Measurements from ENCODE around the gene SLC23A2.

Gene SLC23A2

GRCh38 chr20:4966826-4967751, 34.2 kb downstream of the SLC23A2 start:
- DNase-seq (ENCODE audit: low read depth) = no peak

DNA sequence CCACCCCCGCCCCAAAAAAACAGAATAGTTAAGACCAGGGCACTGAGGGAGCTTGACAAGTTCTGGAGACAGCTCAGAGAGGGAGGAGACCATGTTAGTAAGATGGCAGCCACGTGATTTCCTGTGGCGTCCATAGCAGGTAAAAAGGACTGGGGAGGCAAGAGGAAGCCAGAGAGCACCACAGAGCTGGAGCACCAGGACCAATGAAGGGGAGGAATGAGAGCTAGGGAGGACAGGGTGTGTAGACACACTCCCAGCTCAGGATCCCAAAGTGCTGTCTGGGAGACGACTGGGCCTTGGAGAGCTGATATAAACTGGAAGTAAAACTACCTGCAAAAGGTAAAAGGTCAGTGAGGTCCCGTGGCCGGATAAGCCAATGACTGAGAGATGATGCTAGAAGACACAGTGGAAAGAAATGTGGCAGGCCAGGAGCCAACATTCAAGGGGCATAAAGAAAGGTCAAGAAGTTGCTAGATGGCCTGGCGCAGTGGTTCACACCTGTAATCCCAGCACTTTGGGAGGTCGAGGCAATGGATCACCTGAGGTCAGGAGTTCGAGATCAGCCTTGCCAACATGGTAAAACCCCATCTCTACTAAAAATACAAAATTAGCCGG, 39.0 kb downstream of the SLC23A2 start:
- no peak for DNase-seq (ENCODE audit: low read depth)

DNA sequence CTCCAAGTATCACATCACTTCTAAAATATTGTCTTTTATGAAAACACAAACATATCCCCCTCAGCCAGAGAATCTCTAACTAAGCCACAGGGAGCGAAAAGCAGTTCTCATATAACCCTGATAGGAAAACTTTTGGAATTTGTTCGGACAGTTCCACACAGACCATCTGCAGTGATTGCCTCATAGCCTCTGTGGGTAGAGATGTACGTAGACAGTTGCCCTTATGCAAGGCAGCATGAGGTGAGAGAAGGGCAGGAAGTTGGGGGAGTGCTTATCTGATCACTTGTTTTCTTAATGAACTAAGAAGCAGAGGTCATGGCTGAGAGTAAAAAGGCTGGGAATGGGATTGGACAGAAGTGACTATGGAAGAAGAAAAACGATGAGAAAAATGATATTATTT, 39.6 kb downstream of the SLC23A2 start:
- no peak for DNase-seq (ENCODE audit: low read depth)

GRCh38 chr20:4959592-4959991, 41.7 kb downstream of the SLC23A2 start:
- peak; percentile 18 for DNase-seq (ENCODE audit: low read depth)

DNA sequence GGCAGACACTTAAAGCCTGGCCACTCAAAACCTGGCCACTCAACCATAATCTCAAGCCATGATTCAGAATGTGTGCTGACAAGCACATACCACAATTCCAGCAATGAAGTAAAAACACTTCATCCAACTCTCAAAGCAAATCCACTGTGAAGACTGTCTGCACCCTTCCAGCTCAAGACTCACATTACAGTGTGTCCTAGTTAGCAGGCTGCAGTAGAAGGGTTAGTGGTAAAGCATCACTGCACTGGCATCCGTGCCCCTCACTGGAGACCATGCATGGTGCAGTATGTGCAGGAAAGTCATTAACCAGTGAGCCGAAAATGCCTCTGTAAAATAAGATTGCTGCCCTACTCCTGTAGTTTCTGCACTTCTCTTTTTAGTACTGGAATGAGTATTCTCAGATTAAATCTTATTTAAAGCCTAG, 43.4 kb downstream of the SLC23A2 start:
- DNase-seq (ENCODE audit: low read depth) = no peak

GRCh38 chr20:4957187-4957586, 44.1 kb downstream of the SLC23A2 start:
- DNase-seq (ENCODE audit: low read depth) = no peak

DNA sequence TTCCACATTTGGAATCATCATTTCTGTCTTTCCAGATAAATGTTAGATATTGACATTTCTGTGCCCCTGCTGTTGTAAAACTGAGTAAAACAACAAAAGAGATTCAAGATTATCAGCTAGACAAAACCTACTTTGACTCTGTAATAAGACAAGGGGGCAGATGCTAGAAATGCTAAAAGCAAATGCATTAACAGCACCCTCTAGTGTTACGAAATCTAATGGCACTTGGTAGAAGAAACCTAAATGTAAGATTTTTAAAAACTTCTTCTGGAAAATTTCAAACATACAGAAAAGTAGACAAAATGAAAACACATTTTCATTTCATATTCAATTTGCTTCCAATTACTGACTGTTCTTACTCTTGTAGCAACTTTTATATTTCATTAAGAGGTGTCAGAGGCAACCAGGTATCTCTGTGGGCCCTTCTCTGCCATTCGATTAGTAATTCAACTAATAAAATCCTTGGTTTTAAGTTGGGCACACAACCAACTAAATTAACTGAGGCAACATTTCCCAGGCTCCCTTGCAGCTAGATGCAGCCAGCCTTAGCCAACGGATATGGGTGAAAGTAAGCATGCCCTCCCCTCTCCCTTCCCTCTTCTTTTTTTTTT, 45.0 kb downstream of the SLC23A2 start:
- peak; percentile 69 for DNase-seq (ENCODE audit: low read depth)

DNA sequence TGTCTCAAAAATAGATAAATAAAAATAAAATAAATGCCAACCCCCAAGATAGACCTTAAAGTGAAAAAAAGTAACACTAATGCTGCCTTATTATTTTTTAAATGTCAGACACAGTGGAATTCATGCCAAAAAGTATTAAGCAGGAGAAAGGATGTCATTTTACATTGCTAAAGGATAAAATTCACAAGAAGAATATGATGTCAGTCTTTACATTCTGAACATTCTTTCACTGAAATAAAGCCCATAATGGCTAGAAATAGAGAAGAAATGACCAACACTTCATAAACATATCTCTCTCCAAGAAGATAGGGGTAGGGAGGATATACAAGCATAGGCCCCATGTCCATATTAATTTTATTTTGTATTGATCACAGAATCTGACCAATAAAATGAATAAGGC, 47.4 kb downstream of the SLC23A2 start:
- DNase-seq (ENCODE audit: low read depth) = no peak

DNA sequence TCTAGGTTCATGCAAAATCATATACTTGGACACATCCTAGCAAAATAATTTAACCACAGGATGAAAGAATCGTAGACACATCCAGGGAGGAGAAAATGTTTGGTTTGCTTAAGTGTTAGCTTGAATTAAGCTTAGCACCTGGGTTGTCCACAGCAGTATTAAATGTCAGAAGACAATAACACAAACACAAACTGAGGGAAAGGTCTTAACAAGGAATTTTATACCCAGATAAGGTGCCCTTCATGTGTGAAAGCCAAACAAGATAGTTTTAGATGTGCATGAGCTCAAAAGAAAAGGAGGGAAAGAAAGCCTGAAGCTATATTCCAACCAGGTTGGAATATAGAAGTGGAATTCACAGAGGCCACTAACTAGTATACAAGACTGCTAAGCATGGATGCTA, 49.1 kb downstream of the SLC23A2 start:
- no peak for DNase-seq (ENCODE audit: low read depth)

GRCh38 chr20:4951299-4951698, 50.0 kb downstream of the SLC23A2 start:
- DNase-seq (ENCODE audit: low read depth) = peak; percentile 83

DNA sequence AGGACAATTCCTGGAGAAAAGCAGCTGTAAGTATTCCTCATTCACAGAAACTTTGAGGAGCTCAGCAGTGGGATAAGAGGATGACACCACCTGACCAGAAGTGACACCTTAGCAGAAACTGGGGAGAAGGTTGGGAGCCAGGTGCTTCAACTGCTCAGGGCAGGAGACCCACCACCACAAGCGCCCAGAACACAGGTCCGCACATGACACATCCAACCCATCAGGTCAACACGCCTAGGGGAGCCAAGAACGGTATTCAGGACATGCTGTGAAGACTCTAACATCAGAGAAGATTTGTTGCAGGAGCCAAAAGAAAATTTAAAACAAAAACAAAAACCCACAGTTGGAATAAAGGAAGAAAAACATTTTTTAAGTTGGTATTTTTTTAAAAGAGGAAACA, 50.5 kb downstream of the SLC23A2 start:
- DNase-seq (ENCODE audit: low read depth) = no peak

- DNase-seq (ENCODE audit: low read depth) = no peak
These were observed 50.9 kb downstream of the SLC23A2 start for GRCh38 chr20:4950437-4950836.

DNA sequence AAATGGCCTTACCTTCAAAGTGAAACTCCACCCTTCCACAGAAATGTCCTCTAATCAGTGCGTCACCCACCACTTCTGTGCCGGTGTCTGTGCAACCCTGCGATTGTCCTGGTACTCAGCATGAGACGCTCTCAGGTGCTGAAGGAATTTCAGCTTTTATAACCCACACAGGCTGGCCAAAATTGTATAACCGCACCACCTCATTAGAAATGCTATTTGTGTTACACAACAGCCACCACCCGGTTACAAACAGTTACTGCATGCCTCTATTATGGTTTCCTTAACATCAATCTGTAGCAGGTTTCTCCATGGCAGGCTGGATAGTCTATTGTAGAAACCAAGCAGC, 51.5 kb downstream of the SLC23A2 start:
- peak; percentile 29 for DNase-seq (ENCODE audit: low read depth)

DNA sequence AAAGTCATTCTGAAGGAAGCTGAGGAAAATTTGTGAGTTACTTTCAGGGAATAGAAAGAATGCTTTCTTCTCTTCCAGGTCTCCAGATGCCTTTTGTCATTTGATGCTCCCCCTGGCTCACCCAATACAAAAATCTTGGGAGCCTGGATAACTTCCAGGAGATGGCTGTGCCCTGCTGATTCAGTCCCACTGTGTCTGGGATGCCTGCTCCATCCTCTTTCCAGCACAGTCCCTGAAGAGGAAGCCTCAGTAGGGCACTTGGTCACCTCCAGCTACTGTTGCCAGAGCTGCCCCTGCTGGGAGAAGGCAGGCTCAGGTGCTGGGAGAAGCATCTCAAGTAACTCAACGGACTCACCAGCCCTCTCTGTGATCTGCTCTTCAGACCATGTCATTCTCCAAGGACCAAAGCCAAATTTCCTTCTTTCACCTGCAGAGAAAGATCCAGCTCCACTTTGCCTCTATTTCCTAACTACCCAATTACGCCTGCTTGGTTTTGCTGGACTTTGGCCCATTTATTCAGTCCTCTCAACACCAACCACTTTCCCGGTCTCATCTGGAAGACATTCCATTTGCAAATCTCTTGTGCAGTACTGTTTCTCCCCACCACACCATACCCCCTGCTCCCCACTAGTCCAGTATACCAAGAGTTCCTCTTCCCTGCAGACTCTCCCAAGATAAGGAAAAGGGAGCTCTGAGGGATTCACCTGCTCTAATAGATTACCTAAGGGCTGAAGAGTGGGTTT, 53.3 kb downstream of the SLC23A2 start:
- DNase-seq (ENCODE audit: low read depth) = no peak

DNA sequence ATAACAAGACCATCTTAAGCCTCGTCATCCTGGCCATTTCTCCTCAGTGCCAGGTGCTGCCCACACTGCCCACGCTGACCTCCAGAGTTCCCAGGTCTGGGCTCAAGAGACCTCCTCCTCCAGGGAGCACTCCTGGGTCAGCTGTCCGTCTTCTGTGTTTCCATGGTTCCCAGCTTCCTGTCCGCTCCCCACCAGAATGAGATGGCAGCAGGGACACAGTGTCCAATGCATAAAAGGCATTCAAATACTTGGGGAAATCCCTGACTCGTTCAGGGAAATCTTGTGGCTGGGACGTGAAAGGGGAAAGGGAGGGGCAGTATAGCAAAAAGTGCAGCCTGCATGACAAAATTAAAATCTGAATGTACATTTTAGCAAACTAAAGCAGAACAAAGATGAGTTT, 54.3 kb downstream of the SLC23A2 start:
- DNase-seq (ENCODE audit: low read depth) = no peak

DNA sequence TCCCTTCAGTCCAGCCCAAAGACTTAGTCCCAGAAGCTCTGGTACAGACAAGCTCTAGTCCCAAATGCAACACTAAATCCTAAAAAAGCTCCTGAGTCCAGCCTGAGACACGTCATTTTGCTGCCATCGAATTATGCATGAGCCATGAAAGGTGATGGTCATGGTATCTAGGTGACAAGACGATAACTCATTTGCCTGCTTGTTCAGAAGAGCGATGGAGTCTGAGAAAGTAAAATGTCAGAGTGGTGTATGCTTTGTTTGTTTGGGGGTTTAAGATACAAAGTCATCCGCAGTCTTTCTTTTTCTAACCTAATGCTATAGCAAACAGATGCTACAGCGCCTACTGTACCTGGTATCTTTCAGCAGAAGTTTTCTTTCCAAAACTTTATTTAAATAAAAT, 54.7 kb downstream of the SLC23A2 start:
- no peak for DNase-seq (ENCODE audit: low read depth)

DNA sequence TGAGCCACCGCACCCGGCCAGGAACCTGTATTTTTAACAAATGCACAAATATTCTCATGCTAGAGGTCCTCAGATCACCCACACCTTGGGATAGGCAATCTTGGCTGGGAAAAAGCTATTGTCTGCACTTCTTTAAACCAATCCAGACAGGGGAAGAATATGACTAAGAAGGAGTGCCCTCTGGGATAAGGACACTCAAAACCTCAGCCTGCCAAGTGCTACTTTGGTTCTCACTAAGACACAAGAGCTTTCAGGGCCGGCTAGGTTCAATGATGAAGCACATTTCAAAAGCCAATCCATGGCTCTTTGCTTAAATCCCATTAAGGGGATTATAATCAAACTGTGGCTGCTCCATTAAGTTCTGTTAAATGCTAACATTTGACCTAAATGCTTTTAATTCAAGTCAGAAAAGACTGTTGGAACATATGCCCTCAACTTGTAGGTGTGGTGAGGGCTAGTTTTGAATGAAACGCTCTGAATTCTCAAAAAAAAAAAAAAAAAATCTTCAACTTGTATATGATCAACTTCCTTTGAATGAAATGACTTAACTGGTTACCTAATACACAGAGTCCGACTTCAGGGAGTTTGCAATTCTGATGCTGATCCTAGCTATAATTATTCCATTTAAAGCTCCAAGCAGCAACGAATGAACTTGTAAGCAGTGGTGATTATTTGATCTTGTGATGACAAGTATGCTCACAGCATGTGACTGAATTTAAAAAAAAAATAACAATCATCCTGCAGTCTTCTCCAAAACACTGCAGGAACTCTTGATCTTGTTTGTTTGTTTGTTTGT, 56.6 kb downstream of the SLC23A2 start:
- DNase-seq (ENCODE audit: low read depth) = no peak

- DNase-seq (ENCODE audit: low read depth) = peak; percentile 12
These were observed 59.0 kb downstream of the SLC23A2 start for GRCh38 chr20:4942331-4942730.

GRCh38 chr20:4937407-4938319, 63.6 kb downstream of the SLC23A2 start:
- DNase-seq (ENCODE audit: low read depth) = no peak

DNA sequence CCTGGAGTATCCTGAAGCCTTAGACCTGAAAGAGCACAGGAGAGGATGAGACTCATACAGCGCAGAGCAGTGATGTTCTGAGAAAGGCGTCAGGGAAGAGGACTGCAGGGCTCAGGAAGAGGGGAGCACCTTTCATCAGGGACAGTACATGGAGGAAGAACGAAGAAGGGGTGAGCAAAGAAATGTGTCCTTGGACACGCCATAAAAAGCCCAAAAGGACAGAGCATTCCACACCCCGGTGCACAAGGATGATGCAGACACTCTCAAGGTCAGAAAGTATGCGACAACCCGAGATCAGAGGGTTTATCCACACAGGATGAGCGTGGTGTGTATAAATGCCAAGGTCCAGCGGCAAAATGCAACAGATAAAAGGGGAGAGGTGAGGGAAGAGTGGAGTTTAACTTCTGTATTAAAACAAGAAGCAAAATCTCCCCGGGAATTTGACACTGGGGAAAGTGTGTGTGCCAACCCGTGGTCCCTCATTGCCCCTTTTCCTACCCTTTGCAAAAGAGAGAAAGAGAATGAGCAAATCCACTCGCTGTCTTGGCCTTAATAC, 64.4 kb downstream of the SLC23A2 start:
- DNase-seq (ENCODE audit: low read depth) = no peak

Data from ELR (cell line).